ENCODE results near the gene KIAA1671. TPM values are rescaled to one million over a fixed set of nuclear protein-coding genes. Genes with fewer than 3 reads are reported as not detected.

Gene KIAA1671
- total RNA-seq, 1 experiment from 2014 or later: 18.6 TPM

DNA sequence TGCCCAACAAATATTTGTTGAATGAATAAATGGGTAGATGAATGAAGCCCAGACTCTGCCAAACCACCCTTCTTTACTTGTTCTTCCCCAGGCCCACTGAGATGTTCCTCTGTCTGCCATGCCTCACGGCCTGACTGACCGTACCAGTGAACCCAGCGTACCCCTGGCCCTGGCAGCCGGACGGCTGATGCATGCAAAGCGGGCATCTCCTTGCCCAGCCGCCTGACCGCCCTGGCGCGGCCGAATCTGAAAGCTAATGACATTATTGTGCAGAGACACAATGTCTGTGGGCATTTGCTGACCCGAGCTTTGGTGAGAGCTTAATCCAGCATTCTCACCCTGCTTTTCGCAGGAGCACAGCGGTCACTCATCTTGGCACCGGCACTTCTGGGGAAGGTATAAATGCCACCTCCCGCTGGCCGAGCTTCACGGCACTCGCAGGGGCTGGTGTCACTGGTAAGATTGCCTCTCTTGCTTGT lies 266.7 kb downstream of the KIAA1671 start, which contains the start of gene CRYBB2:
Gene CRYBB2 (plus strand): TSS at position 429 of the 479 bp plus-strand sequence. CDS start 1,791 bp downstream, outside the sequence.
- Histone ChIP-seq H3K27ac (ENCODE audit: low read length) (no peak within 1 kb of the TSS), H3K27me3 (ENCODE audit: low read length) (no peaks in the 10 kb centered on the region), H3F3A (ENCODE audit: low read length, unreplicated experiment) (no peaks in the 10 kb centered on the region), H2AFZ (ENCODE audit: low read length) (no peak within 1 kb of the TSS), H3K9ac (ENCODE audit: low read length) (no peak within 1 kb of the TSS), H3K36me3 (ENCODE audit: low read depth, low read length) (no peaks in the 10 kb centered on the region), H4K20me1 (ENCODE audit: low read length) (no peaks in the 10 kb centered on the region), H3K4me3 (ENCODE audit: low read length) (no peak within 1 kb of the TSS), H3K79me2 (ENCODE audit: low read length) (no peaks in the 10 kb centered on the region), H3K4me1 (ENCODE audit: insufficient read depth, low read length) (no peaks in the 10 kb centered on the region), H3K9me3 (ENCODE audit: low read length) (no peaks in the 10 kb centered on the region), H3K9me2 (replicated peaks; ENCODE audit: low read length) (no peaks in the 10 kb centered on the region), H3K4me2 (ENCODE audit: low read length) (no peak within 1 kb of the TSS)
- intact Hi-C loops (cut with micrococcal nuclease): no loop called here
- ChIA-PET CTCF (interaction anchor here (0.6 kb wide), 1 partner anchor 223 kb away, joined by 8 read pairs; no protein-coding TSS in a partner anchor), POLR2A (ENCODE audit: unreplicated experiment) (no interaction called here)
- no TSS peak for BruUV-seq (replicated peaks)
- no peak for ATAC-seq
- TF ChIP-seq, protein P1, sequence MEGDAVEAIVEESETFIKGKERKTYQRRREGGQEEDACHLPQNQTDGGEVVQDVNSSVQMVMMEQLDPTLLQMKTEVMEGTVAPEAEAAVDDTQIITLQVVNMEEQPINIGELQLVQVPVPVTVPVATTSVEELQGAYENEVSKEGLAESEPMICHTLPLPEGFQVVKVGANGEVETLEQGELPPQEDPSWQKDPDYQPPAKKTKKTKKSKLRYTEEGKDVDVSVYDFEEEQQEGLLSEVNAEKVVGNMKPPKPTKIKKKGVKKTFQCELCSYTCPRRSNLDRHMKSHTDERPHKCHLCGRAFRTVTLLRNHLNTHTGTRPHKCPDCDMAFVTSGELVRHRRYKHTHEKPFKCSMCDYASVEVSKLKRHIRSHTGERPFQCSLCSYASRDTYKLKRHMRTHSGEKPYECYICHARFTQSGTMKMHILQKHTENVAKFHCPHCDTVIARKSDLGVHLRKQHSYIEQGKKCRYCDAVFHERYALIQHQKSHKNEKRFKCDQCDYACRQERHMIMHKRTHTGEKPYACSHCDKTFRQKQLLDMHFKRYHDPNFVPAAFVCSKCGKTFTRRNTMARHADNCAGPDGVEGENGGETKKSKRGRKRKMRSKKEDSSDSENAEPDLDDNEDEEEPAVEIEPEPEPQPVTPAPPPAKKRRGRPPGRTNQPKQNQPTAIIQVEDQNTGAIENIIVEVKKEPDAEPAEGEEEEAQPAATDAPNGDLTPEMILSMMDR (conservative IDR thresholded peaks at IDR 0.05; ENCODE audit: low read depth, low read length): no peak
- TF ChIP-seq EZH2 (IDR thresholded peaks at IDR 0.05; ENCODE audit: low read length, unreplicated experiment) (no peak), EZH2phosphoT487 (IDR thresholded peaks at IDR 0.05; ENCODE audit: borderline replicate concordance, low read length) (no peak)
- DNase-seq: no peak

DNA sequence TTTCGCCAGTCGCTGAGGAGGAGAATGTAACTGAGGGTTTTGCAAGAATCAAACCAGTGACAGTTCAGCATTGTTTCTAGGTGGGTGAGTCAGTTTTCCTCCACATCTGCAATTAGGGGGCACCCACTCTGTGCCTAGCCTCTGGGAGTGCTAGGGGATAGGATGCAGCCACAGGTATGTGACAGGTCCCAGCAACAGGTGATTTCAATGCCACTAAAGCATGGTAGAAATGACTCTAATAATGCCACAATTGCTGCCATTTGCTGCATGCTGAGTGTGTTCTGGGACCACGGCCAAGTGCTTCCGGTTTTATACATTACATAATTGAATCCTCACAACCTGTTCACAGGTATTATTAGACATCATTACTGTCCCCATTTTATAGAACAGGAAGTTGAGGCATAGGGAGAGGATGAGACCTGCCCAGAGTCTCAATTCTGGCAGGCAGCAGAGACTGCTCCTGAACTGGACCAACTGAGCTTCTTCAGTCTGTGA lies 267.5 kb downstream of the KIAA1671 start:
- ATAC-seq (no peak), DNase-seq (peak; percentile 6)
- no TSS peak for BruUV-seq (replicated peaks)
- no peak overlapping the region for H3K9ac ChIP-seq (ENCODE audit: low read length)
- H3K4me2 ChIP-seq (ENCODE audit: low read length): no peak overlapping the region
- no peak overlapping the region for H3K4me3 ChIP-seq (ENCODE audit: low read length)
- ChIA-PET CTCF (interaction anchor here (0.6 kb wide), 1 partner anchor 222 kb away, joined by 8 read pairs; no protein-coding TSS in a partner anchor), POLR2A (ENCODE audit: unreplicated experiment) (no interaction called here)
- H3K27ac ChIP-seq (ENCODE audit: low read length): no peak overlapping the region
- H3K79me2 ChIP-seq (ENCODE audit: low read length): no peaks in the 10 kb centered on the region
- no peaks in the 10 kb centered on the region for H3K4me1 ChIP-seq (ENCODE audit: insufficient read depth, low read length)
- no peaks in the 10 kb centered on the region for H3K27me3 ChIP-seq (ENCODE audit: low read length)
- no peaks in the 10 kb centered on the region for H3F3A ChIP-seq (ENCODE audit: low read length, unreplicated experiment)
- H3K9me2 ChIP-seq (replicated peaks; ENCODE audit: low read length): no peaks in the 10 kb centered on the region
- intact Hi-C loops (cut with micrococcal nuclease): no loop called here
- H3K9me3 ChIP-seq (ENCODE audit: low read length): no peaks in the 10 kb centered on the region
- H2AFZ ChIP-seq (ENCODE audit: low read length): no peak overlapping the region
- TF ChIP-seq, protein P1 (conservative IDR thresholded peaks at IDR 0.05; ENCODE audit: low read depth, low read length): no peak
- no peaks in the 10 kb centered on the region for H3K36me3 ChIP-seq (ENCODE audit: low read depth, low read length)
- no peaks in the 10 kb centered on the region for H4K20me1 ChIP-seq (ENCODE audit: low read length)

DNA sequence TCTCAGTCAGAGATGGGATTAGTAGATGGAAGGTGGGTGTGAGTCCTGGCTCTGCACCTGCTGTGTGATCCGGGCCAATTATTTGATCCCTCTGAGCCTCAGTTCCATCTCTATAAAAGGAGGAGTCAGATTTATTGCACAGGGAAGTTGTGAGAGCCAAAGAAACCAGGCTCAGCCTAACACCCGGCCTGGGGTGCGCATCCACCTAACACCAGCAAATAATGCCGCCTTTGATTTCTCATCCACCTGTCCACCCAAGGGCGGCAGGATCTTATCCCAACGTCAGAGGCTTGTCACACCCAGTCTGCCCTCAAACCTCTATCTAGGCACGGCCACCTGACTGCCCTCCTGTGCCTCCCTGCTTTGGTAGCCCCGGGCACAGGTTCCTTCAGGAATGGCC lies 269.3 kb downstream of the KIAA1671 start:
- Histone ChIP-seq H3K79me2 (ENCODE audit: low read length) (no peaks in the 10 kb centered on the region), H3K4me2 (ENCODE audit: low read length) (no peak overlapping the region), H3K27me3 (ENCODE audit: low read length) (no peaks in the 10 kb centered on the region), H4K20me1 (ENCODE audit: low read length) (no peaks in the 10 kb centered on the region), H3K9me2 (replicated peaks; ENCODE audit: low read length) (no peaks in the 10 kb centered on the region), H3K27ac (ENCODE audit: low read length) (no peak overlapping the region), H3F3A (ENCODE audit: low read length, unreplicated experiment) (no peaks in the 10 kb centered on the region), H2AFZ (ENCODE audit: low read length) (no peak overlapping the region), H3K36me3 (ENCODE audit: low read depth, low read length) (no peaks in the 10 kb centered on the region), H3K4me1 (ENCODE audit: insufficient read depth, low read length) (no peaks in the 10 kb centered on the region), H3K9me3 (ENCODE audit: low read length) (no peaks in the 10 kb centered on the region), H3K9ac (ENCODE audit: low read length) (no peak overlapping the region), H3K4me3 (ENCODE audit: low read length) (no peak overlapping the region)
- no peak for DNase-seq
- POLR2A ChIA-PET (ENCODE audit: unreplicated experiment): no interaction called here
- CTCF ChIA-PET: no interaction called here
- TF ChIP-seq, protein P1 (conservative IDR thresholded peaks at IDR 0.05; ENCODE audit: low read depth, low read length): no peak
- TF ChIP-seq EZH2 (IDR thresholded peaks at IDR 0.05; ENCODE audit: low read length, unreplicated experiment): no peak
- TF ChIP-seq EZH2phosphoT487 (IDR thresholded peaks at IDR 0.05; ENCODE audit: borderline replicate concordance, low read length): no peak
- no TSS peak for BruUV-seq (replicated peaks)
- no peak for ATAC-seq
- intact Hi-C loops (cut with micrococcal nuclease): no loop called here
